Fibroblast of lung (primary cell): Measurements from ENCODE around the gene TMTC3. TPM values are rescaled to one million over a fixed set of nuclear protein-coding genes. Genes with fewer than 3 reads are reported as not detected.

ENCODE experiments used
- DNase-seq, 2 donors: peaks; one replicate each; pipeline versions ENCODE4 v3.0.0 to v3.0.0-alpha.2; 2010; ENCODE audit warnings: low read depth in 2 of 2
- H2AFZ ChIP-seq: 2 replicates; pipeline ENCODE4 v1.5.1; 2012; ENCODE audit warnings: low read length, control low read depth, inconsistent platforms
- H3K27ac ChIP-seq: 2 replicates; pipeline ENCODE4 v1.5.1; 2011; ENCODE audit warnings: low read length, control low read depth; ENCODE audit not compliant: insufficient read depth
- H3K27me3 ChIP-seq: 2 replicates; pipeline ENCODE4 v1.5.1; 2011; ENCODE audit warnings: mild to moderate bottlenecking, low read length; ENCODE audit not compliant: control insufficient read depth, insufficient read depth
- H3K36me3 ChIP-seq: 2 replicates; pipeline ENCODE4 v1.5.1; 2011; ENCODE audit warnings: low read length; ENCODE audit not compliant: control insufficient read depth, insufficient read depth
- H3K4me1 ChIP-seq: 2 replicates; pipeline ENCODE4 v1.5.1; 2011; ENCODE audit warnings: low read length; ENCODE audit not compliant: control insufficient read depth, insufficient read depth; ENCODE audit errors: extremely low read depth
- H3K4me2 ChIP-seq: 2 replicates; pipeline ENCODE4 v1.5.1; 2011; ENCODE audit warnings: low read length, control low read depth; ENCODE audit not compliant: insufficient read depth; ENCODE audit errors: extremely low read depth
- H3K4me3 ChIP-seq, 4 experiments: fragments of 200-600 bp in 1 of 4; sonication (generic) in 1 of 4; replicated peaks in 1 of 4; 2 replicates each; pipeline ENCODE4 v1.5.1; 2011 to 2016; ENCODE audit warnings: low read length in 4 of 4, low read depth in 3 of 4, mild to moderate bottlenecking in 3 of 4, control low read depth in 2 of 4, inconsistent platforms in 1 of 4, mixed read lengths in 1 of 4; ENCODE audit not compliant: insufficient read depth in 1 of 4; ENCODE audit errors: control extremely low read depth in 1 of 4
- H3K79me2 ChIP-seq: 2 replicates; pipeline ENCODE4 v1.5.1; 2012; ENCODE audit warnings: mild to moderate bottlenecking, low read length, inconsistent platforms; ENCODE audit not compliant: control insufficient read depth, insufficient read depth
- H3K9ac ChIP-seq: 2 replicates; pipeline ENCODE4 v1.5.1; 2011; ENCODE audit warnings: mild to moderate bottlenecking, low read length, control low read depth; ENCODE audit not compliant: insufficient read depth
- H3K9me3 ChIP-seq: 2 replicates; pipeline ENCODE4 v1.5.1; 2012; ENCODE audit warnings: low read depth, low read length; ENCODE audit not compliant: control insufficient read depth, insufficient read depth
- H4K20me1 ChIP-seq: 2 replicates; pipeline ENCODE4 v1.5.1; 2011; ENCODE audit warnings: low read length; ENCODE audit not compliant: control insufficient read depth, insufficient read depth; ENCODE audit errors: extremely low read depth
- CTCF ChIP-seq, 2 donors: IDR thresholded peaks in 1 of 2; conservative IDR thresholded peaks in 1 of 2; 1 replicate in 1 of 2; 2 replicates in 1 of 2; pipeline ENCODE4 v1.5.1; 2011 to 2012; ENCODE audit warnings: low read length in 2 of 2, control low read depth in 1 of 2, inconsistent platforms in 1 of 2, low read depth in 1 of 2, mild to moderate bottlenecking in 1 of 2
- EZH2 ChIP-seq: IDR thresholded peaks from 2 replicates; pipeline ENCODE4 v1.5.1; 2012; ENCODE audit warnings: low read length, control low read depth, mild to moderate bottlenecking; ENCODE audit errors: missing control alignments
- polyA plus RNA-seq, 2 donors: library from polyadenylated mRNA; depleted of rRNA in 1 of 2; stranded (reverse) in 1 of 2; unstranded in 1 of 2; fragments of >200 nt; gene quantifications; 2 replicates each; pipeline ENCODE4 v1.2.1, GENCODE V29; 2011 to 2012; ENCODE audit warnings: missing spikeins in 1 of 2
- total RNA-seq: library from RNA; depleted of rRNA; stranded (reverse); fragments of >200 nt; gene quantifications from 2 replicates; pipeline ENCODE4 v1.2.1, GENCODE V29; 2014

Gene TMTC3
- total and polyA plus RNA-seq, 2 donors (not counting 1 experiment from before 2014, with no cell fraction given): 32.5 to 59.7 TPM

GRCh38 chr12:88218293-88218692 is 76.2 kb downstream of the TMTC3 start:
- no peak overlapping the region for H3K4me2 ChIP-seq
- no peak overlapping the region for H2AFZ ChIP-seq
- H3K9me3 ChIP-seq: no peaks in the 10 kb centered on the region
- DNase-seq: no peak
- no peak overlapping the region for H3K9ac ChIP-seq
- H3K27me3 ChIP-seq: no peaks in the 10 kb centered on the region
- H3K4me1 ChIP-seq: no peaks in the 10 kb centered on the region
- TF ChIP-seq CTCF (conservative IDR thresholded peaks at IDR 0.05 in 1 of 2, IDR thresholded peaks at IDR 0.05 in 1 of 2; ENCODE audit: low read depth in 1 of 2, low read length in 2 of 2) (no peak), EZH2 (no peak)
- H3K79me2 ChIP-seq: no peaks in the 10 kb centered on the region
- H3K36me3 ChIP-seq: no peaks in the 10 kb centered on the region
- no peak overlapping the region for H3K27ac ChIP-seq
- H4K20me1 ChIP-seq: no peaks in the 10 kb centered on the region
- no peak overlapping the region for H3K4me3 ChIP-seq

- no peaks in the 10 kb centered on the region for H3K36me3 ChIP-seq
- H3K9ac ChIP-seq: no peak overlapping the region
- no peaks in the 10 kb centered on the region for H3K79me2 ChIP-seq
- no peak for DNase-seq
- no peaks in the 10 kb centered on the region for H3K9me3 ChIP-seq
- H3K4me1 ChIP-seq: no peaks in the 10 kb centered on the region
- H3K27ac ChIP-seq: no peak overlapping the region
- no peak overlapping the region for H3K4me3 ChIP-seq
- no peaks in the 10 kb centered on the region for H4K20me1 ChIP-seq
- TF ChIP-seq CTCF (conservative IDR thresholded peaks at IDR 0.05 in 1 of 2, IDR thresholded peaks at IDR 0.05 in 1 of 2; ENCODE audit: low read depth in 1 of 2, low read length in 2 of 2): no peak
- no peak for TF ChIP-seq EZH2
- H3K27me3 ChIP-seq: no peaks in the 10 kb centered on the region
- no peak overlapping the region for H2AFZ ChIP-seq
- H3K4me2 ChIP-seq: no peak overlapping the region
Observed at GRCh38 chr12:88219861-88220260, 77.8 kb downstream of the TMTC3 start.

- no peak overlapping the region for H2AFZ ChIP-seq
- DNase-seq: no peak
- H3K4me1 ChIP-seq: no peaks in the 10 kb centered on the region
- no peak overlapping the region for H3K9ac ChIP-seq
- no peaks in the 10 kb centered on the region for H3K27me3 ChIP-seq
- H3K4me3 ChIP-seq: no peak overlapping the region
- H3K36me3 ChIP-seq: no peaks in the 10 kb centered on the region
- no peak overlapping the region for H3K4me2 ChIP-seq
- H3K79me2 ChIP-seq: no peaks in the 10 kb centered on the region
- no peaks in the 10 kb centered on the region for H3K9me3 ChIP-seq
- no peak overlapping the region for H3K27ac ChIP-seq
- H4K20me1 ChIP-seq: no peaks in the 10 kb centered on the region
- TF ChIP-seq CTCF (conservative IDR thresholded peaks at IDR 0.05 in 1 of 2, IDR thresholded peaks at IDR 0.05 in 1 of 2; ENCODE audit: low read depth in 1 of 2, low read length in 2 of 2) (no peak), EZH2 (no peak)
Observed at GRCh38 chr12:88223519-88223918, 81.4 kb downstream of the TMTC3 start.
